GM19238 (cell line): ENCODE data around the gene TCF20.

Source experiments
- DNase-seq: peaks from one replicate; pipeline ENCODE4 v3.0.0; 2011; ENCODE audit warnings: low spot score; ENCODE audit not compliant: insufficient read length

TCF20 gene

GRCh38 chr22:42270510-42271190 is at the start of gene TCF20:
TCF20 (minus strand) TSS chr22:42270653; CDS start chr22:42215305, 55,348 bp downstream.
- DNase-seq, result peak; percentile 95

GRCh38 chr22:42319386-42319785 is 48.9 kb upstream of the TCF20 start:
- no peak for DNase-seq

GRCh38 chr22:42318967-42319366 is 48.5 kb upstream of the TCF20 start:
- no peak for DNase-seq

DNA sequence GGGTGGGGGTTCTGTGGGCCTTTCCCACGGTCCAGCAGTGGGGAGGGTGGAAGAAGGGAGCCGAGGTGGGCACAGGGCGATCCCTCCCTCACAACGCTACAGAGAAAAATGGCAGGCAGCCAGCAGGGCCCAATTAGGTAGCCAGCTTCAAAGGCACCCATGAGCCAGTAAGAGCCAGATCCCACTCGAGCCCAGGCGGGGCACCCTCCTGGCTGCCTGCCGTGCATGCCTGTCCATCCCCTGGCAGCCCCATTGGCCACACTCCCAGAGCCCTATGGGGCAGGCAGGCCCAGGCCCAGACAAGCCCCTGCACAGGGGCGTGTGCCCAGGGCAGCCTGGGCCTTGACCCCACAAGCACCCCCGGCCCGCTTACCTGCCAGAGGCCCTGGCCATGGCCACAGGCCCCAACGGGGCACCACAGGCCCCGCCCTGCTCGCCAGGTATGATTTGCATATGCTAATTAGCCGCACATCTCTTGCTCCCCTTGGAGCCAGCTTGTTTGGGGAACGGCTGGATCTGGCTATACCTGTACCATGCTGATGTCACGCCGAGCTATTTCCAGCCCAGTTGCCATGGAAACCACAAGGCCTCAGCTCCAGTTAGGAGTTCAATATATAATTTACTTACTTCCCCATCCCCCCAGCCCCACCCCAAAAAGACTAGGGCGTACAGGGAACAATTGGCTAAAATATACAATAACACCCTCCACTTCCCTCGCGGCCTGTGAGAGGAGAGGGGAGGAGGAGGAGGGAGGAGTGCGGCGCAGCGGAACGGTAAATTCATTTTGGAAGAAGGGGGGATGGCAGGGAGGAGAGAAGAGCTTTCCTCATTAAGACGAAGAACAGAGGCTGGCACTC is 47.5 kb upstream of the TCF20 start:
- no peak for DNase-seq

GRCh38 chr22:42317008-42317407 is 46.6 kb upstream of the TCF20 start:
- no peak for DNase-seq

DNA sequence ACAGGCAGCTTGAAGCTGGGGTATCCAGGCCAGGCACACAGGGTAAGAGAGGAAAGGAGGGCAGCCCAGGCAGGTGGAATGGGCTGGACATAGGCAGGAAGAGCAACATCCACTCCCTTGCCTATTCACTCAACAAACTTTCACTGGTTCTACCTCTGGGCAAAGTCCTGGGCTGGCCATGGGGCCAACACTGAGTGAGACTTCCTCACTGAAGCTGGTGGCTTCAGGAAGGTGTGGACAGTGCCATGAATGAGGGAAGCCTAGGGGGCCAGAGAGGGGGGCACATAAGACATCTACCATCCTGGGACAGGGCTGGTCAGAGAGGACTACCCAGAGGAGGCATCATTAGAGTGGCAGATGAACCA is 44.9 kb upstream of the TCF20 start:
- no peak for DNase-seq

- no peak for DNase-seq
Observed at GRCh38 chr22:42314709-42315391, 44.4 kb upstream of the TCF20 start.

DNA sequence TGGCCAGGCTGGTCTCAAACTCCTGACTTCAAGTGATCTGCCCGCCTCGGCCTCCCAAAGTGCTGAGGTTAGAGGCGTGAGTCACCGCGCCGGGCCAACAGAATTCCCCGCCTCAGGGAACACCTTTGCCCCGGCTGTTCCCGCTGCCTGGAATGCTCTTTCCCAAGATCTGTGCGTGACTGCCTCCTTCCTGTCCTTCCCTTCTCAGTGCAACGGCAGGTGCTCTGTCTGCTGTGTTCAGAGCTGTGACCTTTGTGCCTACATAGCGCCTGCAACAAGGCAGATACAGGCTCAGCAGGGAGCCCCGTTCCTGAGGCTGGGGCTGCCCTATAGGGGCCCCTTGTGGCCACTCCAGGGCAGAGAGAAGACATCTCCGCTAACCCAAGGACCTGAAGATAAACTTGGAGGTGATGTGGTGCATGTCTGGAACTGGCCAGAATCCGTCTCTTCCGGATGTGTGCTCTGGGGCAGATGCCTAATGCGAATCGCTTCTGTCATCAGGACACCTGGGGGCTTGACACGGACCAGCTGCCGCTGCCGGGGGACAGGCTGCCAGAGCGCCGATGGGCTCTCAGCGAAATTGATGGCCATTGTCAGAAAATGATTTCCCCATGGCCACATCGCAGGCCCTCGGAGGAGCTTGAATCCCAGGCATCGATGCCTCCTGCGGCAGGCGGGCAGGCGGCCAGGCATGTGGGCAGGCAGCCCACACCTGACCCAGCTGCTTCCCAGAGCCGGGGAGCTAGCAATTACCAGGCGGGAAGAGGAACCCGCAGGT is 43.5 kb upstream of the TCF20 start:
- no peak for DNase-seq

- no peak for DNase-seq
Observed at GRCh38 chr22:42313204-42313603, 42.8 kb upstream of the TCF20 start.

DNA sequence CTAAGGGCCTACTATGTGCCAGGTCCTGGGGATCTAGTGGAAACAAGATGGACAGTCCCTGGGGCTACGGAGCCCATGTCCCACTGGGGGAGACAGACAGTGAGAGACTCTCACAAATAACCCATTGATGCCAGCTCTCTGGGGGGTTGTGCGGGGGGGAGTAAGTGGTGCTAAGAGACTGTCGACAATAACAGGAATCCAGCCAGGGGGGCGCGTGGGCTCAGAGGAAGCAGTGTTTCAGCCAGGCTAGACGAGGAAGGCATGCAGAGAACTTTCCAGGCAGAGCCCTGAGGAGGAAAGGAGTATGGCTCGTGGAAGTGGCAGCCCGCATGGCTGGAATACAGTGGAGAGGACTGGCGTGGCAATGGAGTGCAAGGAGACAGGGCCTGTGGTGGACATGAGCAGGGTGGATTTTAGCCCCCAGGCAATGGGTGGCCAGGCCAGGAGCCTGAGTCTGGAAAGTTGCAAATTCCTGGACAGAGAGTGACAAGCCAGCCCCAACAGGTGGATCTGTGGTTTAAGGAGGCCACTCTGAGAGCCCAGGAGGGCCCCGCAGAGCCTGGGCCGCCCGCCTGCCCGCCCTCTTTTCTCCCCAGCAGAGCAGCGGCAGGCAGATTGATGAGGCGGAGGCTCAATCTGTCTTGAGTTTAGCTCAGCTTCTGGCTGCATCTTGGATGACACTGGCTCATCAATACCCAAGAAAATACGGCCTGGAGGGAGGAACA is 40.0 kb upstream of the TCF20 start:
- no peak for DNase-seq

- DNase-seq, result no peak
Observed at GRCh38 chr22:42309865-42310264, 39.4 kb upstream of the TCF20 start.

DNA sequence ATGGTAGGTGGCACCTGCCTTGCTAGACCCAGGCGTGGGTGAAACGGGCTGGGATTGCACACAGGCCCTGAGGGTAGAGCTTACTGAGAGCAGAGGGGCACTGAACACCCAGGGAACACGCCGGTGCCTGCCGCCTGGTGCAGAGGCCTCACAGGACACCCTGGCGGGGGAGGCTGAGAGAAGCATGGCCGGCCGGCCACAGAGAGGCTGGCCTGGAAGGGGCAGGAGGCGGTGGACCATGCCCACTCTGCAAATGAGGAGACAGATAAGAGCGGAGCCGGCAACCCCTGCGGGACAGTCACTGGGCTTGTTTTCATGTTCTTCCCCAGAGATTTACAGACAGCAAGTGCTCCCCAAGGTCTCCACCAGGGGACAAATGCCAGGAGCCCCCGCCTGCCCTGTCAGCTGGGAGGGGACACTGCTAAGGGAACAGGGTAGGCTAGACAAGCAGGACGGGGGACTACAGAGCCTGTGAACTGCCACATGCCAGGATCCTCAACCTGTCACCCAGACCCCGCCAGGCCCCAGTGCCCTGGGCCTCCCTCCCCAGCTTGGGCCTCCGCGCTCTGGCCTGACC is 38.5 kb upstream of the TCF20 start:
- no peak for DNase-seq

GRCh38 chr22:42307806-42308563 is 37.5 kb upstream of the TCF20 start:
- DNase-seq, result no peak

DNA sequence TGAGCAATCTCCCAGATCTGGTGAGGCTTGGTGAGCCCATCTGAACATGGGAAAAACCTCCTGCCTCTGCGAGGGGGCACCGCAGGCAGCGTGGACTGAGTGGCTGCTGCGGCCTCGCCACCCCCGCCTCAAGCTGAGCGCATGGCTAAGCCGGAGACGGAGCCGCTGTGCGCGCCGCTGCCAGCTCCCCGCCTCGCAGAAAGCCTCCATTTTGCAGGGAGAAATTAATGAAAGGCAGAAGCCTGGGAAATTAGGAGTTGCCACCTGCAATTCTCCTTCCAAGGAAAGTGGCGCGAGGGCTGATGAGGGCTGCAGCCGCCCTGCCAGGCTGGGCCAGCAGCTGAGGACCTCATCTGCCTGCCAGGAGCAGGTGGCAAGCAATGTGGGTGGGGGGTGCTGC is 35.6 kb upstream of the TCF20 start:
- DNase-seq, result no peak

DNA sequence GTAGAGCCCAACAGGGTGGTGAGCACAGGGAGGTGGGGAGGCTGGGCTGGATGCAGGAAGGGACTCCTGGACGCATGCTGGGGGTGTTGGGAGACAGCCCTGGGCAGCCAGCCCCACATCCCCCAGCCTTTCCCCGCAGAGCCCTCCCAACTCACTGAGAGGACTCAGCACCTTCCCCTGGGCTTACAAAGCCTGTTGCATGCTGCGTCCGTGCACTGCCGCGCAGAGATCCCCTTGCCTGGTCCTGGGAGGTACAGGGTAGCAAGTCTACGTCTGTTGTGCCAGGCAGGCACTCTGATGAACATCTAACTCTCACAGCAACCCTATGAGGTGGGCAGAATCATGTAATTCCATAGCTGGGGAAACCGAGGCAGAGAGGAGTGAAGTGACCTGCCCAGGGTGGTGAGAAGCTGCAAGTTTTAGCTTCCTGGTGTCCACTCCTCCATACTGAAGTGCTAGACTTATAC is 33.9 kb upstream of the TCF20 start:
- DNase-seq, result no peak

GRCh38 chr22:42303396-42304323 is 33.2 kb upstream of the TCF20 start:
- DNase-seq, result no peak

DNA sequence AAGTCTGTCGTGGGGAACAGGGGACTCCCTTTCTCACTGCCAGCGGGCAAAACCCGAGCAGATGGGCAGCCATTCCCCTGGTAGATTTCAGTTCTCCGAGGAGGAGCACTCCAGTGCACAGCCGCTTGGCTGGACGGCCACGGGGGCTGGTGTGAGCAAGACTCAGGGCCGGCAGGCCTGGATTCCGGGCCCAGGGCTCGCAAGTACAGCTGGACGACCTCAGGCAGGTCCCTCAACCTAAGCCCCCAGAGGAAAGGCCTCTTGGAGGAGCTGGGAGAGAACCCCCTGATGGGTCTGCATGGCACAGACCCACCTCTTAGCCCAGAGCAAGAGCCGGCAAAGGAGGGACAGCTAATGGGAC is 31.3 kb upstream of the TCF20 start:
- no peak for DNase-seq

GRCh38 chr22:42301077-42301741 is 30.8 kb upstream of the TCF20 start:
- DNase-seq, result no peak
